Testis (tissue), 2 donors: ENCODE data around the gene TRMU.

Source experiments
- CTCF ChIP-seq, 3 experiments: fragments of 450-650 bp in 2 of 3; fragments of 200-600 bp in 1 of 3; sonication (generic) in 1 of 3; IDR thresholded peaks; one replicate each; pipeline ENCODE4 v1.5.1; 2016 to 2019; ENCODE audit warnings: antibody characterized with exemption in 3 of 3, mild to moderate bottlenecking in 2 of 3, moderate library complexity in 1 of 3
- POLR2A ChIP-seq: fragments of 450-650 bp; IDR thresholded peaks from one replicate; pipeline ENCODE4 v1.6.1; 2017; ENCODE audit warnings: antibody characterized with exemption, mild to moderate bottlenecking, moderate library complexity

GRCh38 chr22:46395145-46395544, 59.6 kb downstream of the TRMU start:
- TF ChIP-seq CTCF (IDR thresholded peaks at IDR 0.05): no peak
- TF ChIP-seq POLR2A: no peak
